CD14-positive monocyte (primary cell): ENCODE measurements around the gene MOB1B. TPM values are rescaled to one million over a fixed set of nuclear protein-coding genes. Genes with fewer than 3 reads are reported as not detected.

Experiments
- DNase-seq, 3 donors: peaks; one replicate each; pipeline ENCODE4 v3.0.0-alpha.2; 2011 to 2022
- H2AFZ ChIP-seq: 2 replicates; pipeline ENCODE4 v1.6.0; 2012; ENCODE audit warnings: mild to moderate bottlenecking, low read depth, low read length, inconsistent platforms; ENCODE audit not compliant: insufficient read depth, poor library complexity, severe bottlenecking
- H3K27ac ChIP-seq, 2 donors: 1 replicate in 1 of 2; 2 replicates in 1 of 2; pipeline ENCODE4 v1.5.1; 2012 to 2013; ENCODE audit warnings: low read length in 2 of 2, control low read depth in 1 of 2, inconsistent platforms in 1 of 2, low read depth in 1 of 2, mild to moderate bottlenecking in 1 of 2
- H3K27me3 ChIP-seq, 2 donors: one replicate each; pipeline versions ENCODE4 v1.6.0 to v1.6.1; 2011 to 2013; ENCODE audit warnings: low read length in 2 of 2; ENCODE audit not compliant: control insufficient read depth in 2 of 2, insufficient read depth in 2 of 2
- H3K36me3 ChIP-seq, 2 donors: replicated peaks in 1 of 2; 1 replicate in 1 of 2; 2 replicates in 1 of 2; pipeline versions ENCODE4 v1.5.1 to v1.6.1; 2012 to 2013; ENCODE audit warnings: low read length in 2 of 2, control low read depth in 1 of 2, inconsistent platforms in 1 of 2, mild to moderate bottlenecking in 1 of 2; ENCODE audit not compliant: insufficient read depth in 2 of 2, control insufficient read depth in 1 of 2
- H3K4me1 ChIP-seq, 2 donors: 1 replicate in 1 of 2; 2 replicates in 1 of 2; pipeline versions ENCODE4 v1.5.1 to v1.6.1; 2012 to 2013; ENCODE audit warnings: low read length in 2 of 2, control low read depth in 1 of 2, inconsistent platforms in 1 of 2, mild to moderate bottlenecking in 1 of 2, moderate library complexity in 1 of 2; ENCODE audit not compliant: insufficient read depth in 2 of 2, control insufficient read depth in 1 of 2
- H3K4me2 ChIP-seq: replicated peaks from 2 replicates; pipeline ENCODE3; 2012; ENCODE audit warnings: low read length, moderate library complexity, mild to moderate bottlenecking; ENCODE audit not compliant: poor library complexity, severe bottlenecking; ENCODE audit errors: extremely low read depth
- H3K4me3 ChIP-seq, 3 experiments: fragments of 200-600 bp in 1 of 3; sonication (generic) in 1 of 3; replicated peaks in 1 of 3; 1 replicate in 2 of 3; 2 replicates in 1 of 3; pipeline ENCODE4 v1.5.1; 2011 to 2013; ENCODE audit warnings: low read length in 3 of 3, mild to moderate bottlenecking in 3 of 3, control low read depth in 2 of 3, low read depth in 2 of 3, inconsistent platforms in 1 of 3, moderate library complexity in 1 of 3
- H3K79me2 ChIP-seq: 2 replicates; pipeline ENCODE4 v1.6.0; 2012; ENCODE audit warnings: mild to moderate bottlenecking, control low read depth, inconsistent platforms, low read length, moderate library complexity; ENCODE audit not compliant: insufficient read depth
- H3K9ac ChIP-seq: 2 replicates; pipeline ENCODE4 v1.6.0; 2017; ENCODE audit warnings: low read length, mild to moderate bottlenecking; ENCODE audit not compliant: insufficient read depth, poor library complexity, severe bottlenecking
- H3K9me3 ChIP-seq, 2 donors: replicated peaks in 1 of 2; 1 replicate in 1 of 2; 2 replicates in 1 of 2; pipeline versions ENCODE4 v1.5.1 to v1.6.1; 2012 to 2013; ENCODE audit warnings: low read length in 2 of 2, control low read depth in 1 of 2; ENCODE audit not compliant: control insufficient read depth in 1 of 2, insufficient read depth in 1 of 2
- H4K20me1 ChIP-seq: 2 replicates; pipeline ENCODE4 v1.6.0; 2012; ENCODE audit warnings: mild to moderate bottlenecking, low read length, control low read depth, moderate library complexity; ENCODE audit not compliant: insufficient read depth
- H3K27ac Mint-ChIP-seq, 7 donors: one replicate each; pipeline ENCODE4 v1.8.0; 2020; ENCODE audit warnings: mild to moderate bottlenecking in 7 of 7, mixed read lengths in 7 of 7, moderate library complexity in 6 of 7, inconsistent platforms in 2 of 7
- H3K27me3 Mint-ChIP-seq, 3 donors: one replicate each; pipeline ENCODE4 v1.8.0; 2021 to 2022; ENCODE audit warnings: low read depth in 3 of 3, mild to moderate bottlenecking in 3 of 3, mixed read lengths in 3 of 3, moderate library complexity in 3 of 3, inconsistent platforms in 1 of 3
- H3K36me3 Mint-ChIP-seq, 2 donors: one replicate each; pipeline ENCODE4 v1.8.0; 2020; ENCODE audit warnings: mixed read lengths in 2 of 2, inconsistent platforms in 1 of 2, mild to moderate bottlenecking in 1 of 2
- H3K4me1 Mint-ChIP-seq: one replicate; pipeline ENCODE4 v1.8.0; 2020; ENCODE audit warnings: mild to moderate bottlenecking, mixed read lengths
- H3K4me3 Mint-ChIP-seq, 2 donors: one replicate each; pipeline ENCODE4 v1.8.0; 2020; ENCODE audit warnings: mild to moderate bottlenecking in 2 of 2, mixed read lengths in 2 of 2, moderate library complexity in 1 of 2
- H3K9me3 Mint-ChIP-seq, 7 donors: one replicate each; pipeline ENCODE4 v1.8.0; 2020 to 2022; ENCODE audit warnings: mixed read lengths in 7 of 7, mild to moderate bottlenecking in 6 of 7, moderate library complexity in 6 of 7, inconsistent platforms in 2 of 7
- WGBS: methylation state at CpG from one replicate; pipeline ENCODE4 v1.1.5; 2013; ENCODE audit warnings: missing lambda C conversion rate; ENCODE audit not compliant: insufficient coverage; 5-methylcytosine and 5-hydroxymethylcytosine counted together
- intact Hi-C, 2 donors: fragments of 100-400 bp; cut with micrococcal nuclease; formaldehyde crosslinking; loops; one replicate each; pipeline versions ENCODE4 v1.15.0 to v1.15.1; 2023
- polyA plus RNA-seq, 3 donors: library from polyadenylated mRNA; depleted of rRNA in 1 of 3; unstranded in 2 of 3; stranded (reverse) in 1 of 3; fragments of 300-500 nt in 2 of 3; fragments of >200 nt in 1 of 3; fragmentation: Illumina TruSeq in 2 of 3; gene quantifications; 1 replicate in 2 of 3; 2 replicates in 1 of 3; pipeline ENCODE4 v1.2.3, GENCODE V29; 2012 to 2021
- TF ChIP-seq, protein P1 (sequence below): fragments of 200-600 bp; IDR thresholded peaks from one replicate; pipeline ENCODE4 v1.8.0; 2022; ENCODE audit warnings: antibody characterized with exemption, mild to moderate bottlenecking

The MOB1B gene
- polyA plus RNA-seq, 3 donors: 3.9 to 10.7 (median 7.0) TPM

GRCh38 chr4:71006203-71006907, 104.2 kb downstream of the MOB1B start:
- DNase-seq: peak; percentile 30 to 54 (median 44)

GRCh38 chr4:71008196-71008595, 106.0 kb downstream of the MOB1B start:
- Histone ChIP-seq H3K4me3 (no peak overlapping the region), H3K27ac (peak overlapping the region in 1 of 2 donors; percentile 6), H3K4me2 (no peak overlapping the region), H3K4me1 (peaks cover 10% of the 10 kb centered on the region in 2 donors), H2AFZ (no peak overlapping the region), H3K9ac (no peak overlapping the region), H3K9me3 (no peaks in the 10 kb centered on the region), H4K20me1 (peaks cover 32% of the 10 kb centered on the region), H3K36me3 (peaks cover 10 to 31% of the 10 kb centered on the region in 2 donors), H3K79me2 (peaks cover 91% of the 10 kb centered on the region), H3K27me3 (no peaks in the 10 kb centered on the region)
- Mint-ChIP-seq H3K9me3 (peaks cover 0 to 4% (median 3%) of the 10 kb centered on the region in 7 donors), H3K4me3 (no peak overlapping the region), H3K4me1 (peaks cover 16% of the 10 kb centered on the region), H3K36me3 (peaks cover 24 to 47% of the 10 kb centered on the region in 2 donors), H3K27me3 (no peaks in the 10 kb centered on the region), H3K27ac (peak overlapping the region in 1 of 7 donors; percentile 19)
- TF ChIP-seq, protein P1, sequence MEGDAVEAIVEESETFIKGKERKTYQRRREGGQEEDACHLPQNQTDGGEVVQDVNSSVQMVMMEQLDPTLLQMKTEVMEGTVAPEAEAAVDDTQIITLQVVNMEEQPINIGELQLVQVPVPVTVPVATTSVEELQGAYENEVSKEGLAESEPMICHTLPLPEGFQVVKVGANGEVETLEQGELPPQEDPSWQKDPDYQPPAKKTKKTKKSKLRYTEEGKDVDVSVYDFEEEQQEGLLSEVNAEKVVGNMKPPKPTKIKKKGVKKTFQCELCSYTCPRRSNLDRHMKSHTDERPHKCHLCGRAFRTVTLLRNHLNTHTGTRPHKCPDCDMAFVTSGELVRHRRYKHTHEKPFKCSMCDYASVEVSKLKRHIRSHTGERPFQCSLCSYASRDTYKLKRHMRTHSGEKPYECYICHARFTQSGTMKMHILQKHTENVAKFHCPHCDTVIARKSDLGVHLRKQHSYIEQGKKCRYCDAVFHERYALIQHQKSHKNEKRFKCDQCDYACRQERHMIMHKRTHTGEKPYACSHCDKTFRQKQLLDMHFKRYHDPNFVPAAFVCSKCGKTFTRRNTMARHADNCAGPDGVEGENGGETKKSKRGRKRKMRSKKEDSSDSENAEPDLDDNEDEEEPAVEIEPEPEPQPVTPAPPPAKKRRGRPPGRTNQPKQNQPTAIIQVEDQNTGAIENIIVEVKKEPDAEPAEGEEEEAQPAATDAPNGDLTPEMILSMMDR: no peak
- no peak for DNase-seq
- intact Hi-C loops: loop anchor here in 1 of 2 donors (10.0 kb wide), 1 partner anchor 353 kb away; no protein-coding TSS in a partner anchor
- WGBS: no CpG with 5 or more reads among the region's 2 CpGs

More at GRCh38 chr4:71006203-71006907, 104.2 kb downstream of the MOB1B start:
- Histone ChIP-seq H3K4me3 (no peak overlapping the region), H3K9ac (peak overlapping the region; percentile 28), H3K9me3 (no peaks in the 10 kb centered on the region), H2AFZ (no peak overlapping the region), H3K4me1 (peaks cover 10% of the 10 kb centered on the region in 2 donors), H3K79me2 (peaks cover 98% of the 10 kb centered on the region), H4K20me1 (peaks cover 24% of the 10 kb centered on the region), H3K27me3 (no peaks in the 10 kb centered on the region), H3K27ac (peak overlapping the region; percentile 66 to 69), H3K4me2 (peak overlapping the region; percentile 28), H3K36me3 (peaks cover 7 to 26% of the 10 kb centered on the region in 2 donors)
- Mint-ChIP-seq H3K27me3 (no peaks in the 10 kb centered on the region), H3K9me3 (no peaks in the 10 kb centered on the region), H3K27ac (peak overlapping the region; percentile 83 to 89 (median 85)), H3K4me1 (peaks cover 31% of the 10 kb centered on the region), H3K36me3 (peaks cover 20 to 46% of the 10 kb centered on the region in 2 donors), H3K4me3 (peak overlapping the region in 1 of 2 donors; percentile 55)
- intact Hi-C loops: loop anchor here in 1 of 2 donors (10.0 kb wide), 1 partner anchor 352 kb away; no protein-coding TSS in a partner anchor
- 56% methylated on average over 5 of the region's 6 CpGs for WGBS
- TF ChIP-seq, protein P1: no peak
